Endothelial cell (in vitro differentiated cells): ENCODE measurements around the gene GTSF1L. TPM values are rescaled to one million over a fixed set of nuclear protein-coding genes. Genes with fewer than 3 reads are reported as not detected.

Experiments
- DNase-seq: peaks from one replicate; pipeline ENCODE4 v3.0.0; 2021; ENCODE audit warnings: low spot score
- H3K27ac Mint-ChIP-seq: one replicate; pipeline ENCODE4 v1.8.0; 2021; ENCODE audit warnings: mixed read lengths, inconsistent platforms; ENCODE audit not compliant: unreplicated experiment
- H3K27me3 Mint-ChIP-seq: one replicate; pipeline ENCODE4 v1.8.0; 2021; ENCODE audit warnings: mild to moderate bottlenecking, moderate library complexity, mixed read lengths, inconsistent platforms; ENCODE audit not compliant: unreplicated experiment
- H3K36me3 Mint-ChIP-seq: one replicate; pipeline ENCODE4 v1.8.0; 2021; ENCODE audit warnings: mild to moderate bottlenecking, low read depth, mixed read lengths, inconsistent platforms; ENCODE audit not compliant: unreplicated experiment
- H3K4me1 Mint-ChIP-seq: one replicate; pipeline ENCODE4 v1.8.0; 2021; ENCODE audit warnings: mild to moderate bottlenecking, mixed read lengths, inconsistent platforms; ENCODE audit not compliant: unreplicated experiment
- H3K4me3 Mint-ChIP-seq: one replicate; pipeline ENCODE4 v1.8.0; 2021; ENCODE audit warnings: mild to moderate bottlenecking, mixed read lengths, inconsistent platforms; ENCODE audit not compliant: unreplicated experiment
- H3K9me3 Mint-ChIP-seq: one replicate; pipeline ENCODE4 v1.8.0; 2021; ENCODE audit warnings: mixed read lengths, inconsistent platforms; ENCODE audit not compliant: unreplicated experiment
- CTCF ChIP-seq: fragments of 200-600 bp; sonication (generic); IDR thresholded peaks from one replicate; pipeline ENCODE4 v1.5.0; 2021; ENCODE audit warnings: antibody characterized with exemption; ENCODE audit not compliant: unreplicated experiment
- total RNA-seq: library from RNA; stranded (reverse); fragmentation: NEBNext Ultra II Directional; extraction: Animal tissue kit (Norgen Biotek cat#: 25700); gene quantifications from one replicate; pipeline ENCODE4 v1.2.1, GENCODE V29; 2021; ENCODE audit not compliant: unreplicated experiment

GTSF1L gene
- total RNA-seq, 1 donor from 2014 or later: not detected

GRCh38 chr20:43746344-43747137 lies 19.7 kb upstream of the GTSF1L start:
- Mint-ChIP-seq H3K36me3 (no peaks in the 10 kb centered on the region), H3K27me3 (no peaks in the 10 kb centered on the region), H3K4me3 (no peak overlapping the region), H3K27ac (no peak overlapping the region), H3K9me3 (no peaks in the 10 kb centered on the region), H3K4me1 (no peaks in the 10 kb centered on the region)
- no peak for DNase-seq
- no peak for TF ChIP-seq CTCF

GRCh38 chr20:43744966-43745730 lies 18.3 kb upstream of the GTSF1L start:
- no peak overlapping the region for H3K27ac Mint-ChIP-seq
- no peak for DNase-seq
- no peaks in the 10 kb centered on the region for H3K4me1 Mint-ChIP-seq
- H3K9me3 Mint-ChIP-seq: no peaks in the 10 kb centered on the region
- no peaks in the 10 kb centered on the region for H3K27me3 Mint-ChIP-seq
- TF ChIP-seq CTCF: no peak
- no peaks in the 10 kb centered on the region for H3K36me3 Mint-ChIP-seq
- no peak overlapping the region for H3K4me3 Mint-ChIP-seq

- Mint-ChIP-seq H3K27me3 (no peaks in the 10 kb centered on the region), H3K4me1 (no peaks in the 10 kb centered on the region), H3K9me3 (no peaks in the 10 kb centered on the region), H3K36me3 (no peaks in the 10 kb centered on the region), H3K27ac (no peak overlapping the region), H3K4me3 (no peak overlapping the region)
- DNase-seq: no peak
- TF ChIP-seq CTCF: no peak
Measured at GRCh38 chr20:43744151-43744611, 17.4 kb upstream of the GTSF1L start.

- H3K27ac Mint-ChIP-seq: no peak overlapping the region
- no peaks in the 10 kb centered on the region for H3K4me1 Mint-ChIP-seq
- DNase-seq: no peak
- H3K27me3 Mint-ChIP-seq: no peaks in the 10 kb centered on the region
- H3K36me3 Mint-ChIP-seq: no peaks in the 10 kb centered on the region
- H3K4me3 Mint-ChIP-seq: no peak overlapping the region
- TF ChIP-seq CTCF: no peak
- no peaks in the 10 kb centered on the region for H3K9me3 Mint-ChIP-seq
Measured at GRCh38 chr20:43740642-43741041, 13.8 kb upstream of the GTSF1L start.

- Mint-ChIP-seq H3K27ac (no peak overlapping the region), H3K9me3 (no peaks in the 10 kb centered on the region), H3K4me1 (no peaks in the 10 kb centered on the region), H3K4me3 (no peak overlapping the region), H3K36me3 (no peaks in the 10 kb centered on the region), H3K27me3 (no peaks in the 10 kb centered on the region)
- TF ChIP-seq CTCF: no peak
- no peak for DNase-seq
Measured at GRCh38 chr20:43739148-43739749, 12.4 kb upstream of the GTSF1L start.
